Muscle of leg (tissue), 11 donors: ENCODE data around the gene FADS6. TPM values are rescaled to one million over a fixed set of nuclear protein-coding genes. Genes with fewer than 3 reads are reported as not detected.
"Not testable (repeated sequence)": the region's sequence is repeated elsewhere in the genome, so short reads cannot be mapped to it uniquely, and the experiment has no call there.

Source experiments
- DNase-seq: peaks from one replicate; pipeline ENCODE4 v3.0.0; 2013
- H3K27ac ChIP-seq: one replicate; pipeline ENCODE4 v1.5.1; 2013; ENCODE audit warnings: mild to moderate bottlenecking, low read length, control low read depth
- H3K27me3 ChIP-seq: one replicate; pipeline ENCODE4 v1.6.1; 2013; ENCODE audit warnings: low read length; ENCODE audit not compliant: control insufficient read depth, insufficient read depth
- H3K36me3 ChIP-seq: one replicate; pipeline ENCODE4 v1.6.1; 2013; ENCODE audit warnings: low read length; ENCODE audit not compliant: control insufficient read depth, insufficient read depth
- H3K4me1 ChIP-seq: one replicate; pipeline ENCODE4 v1.6.1; 2013; ENCODE audit warnings: low read length; ENCODE audit not compliant: control insufficient read depth, insufficient read depth
- H3K4me3 ChIP-seq: one replicate; pipeline ENCODE4 v1.5.1; 2013; ENCODE audit warnings: low read length, control low read depth
- H3K9me3 ChIP-seq: replicated peaks from 2 replicates; pipeline ENCODE4 v1.6.1; 2013; ENCODE audit warnings: low read depth, low read length; ENCODE audit not compliant: control insufficient read depth
- WGBS: methylation state at CpG from one replicate; pipeline ENCODE4 v1.1.5; 2013; ENCODE audit warnings: missing lambda C conversion rate; ENCODE audit not compliant: insufficient coverage; 5-methylcytosine and 5-hydroxymethylcytosine counted together
- polyA plus RNA-seq, 8 donors: library from polyadenylated mRNA; unstranded; fragments of 120-200 nt; gene quantifications; one replicate each; pipeline versions ENCODE4 v1.2.1 to v1.2.3, GENCODE V29; 2013; ENCODE audit warnings: inconsistent platforms in 1 of 8, low replicate concordance in 1 of 8; ENCODE audit not compliant: insufficient read length in 8 of 8, insufficient read depth in 1 of 8
- total RNA-seq: library from RNA; stranded (reverse); fragments of 120-200 nt; gene quantifications from one replicate; pipeline ENCODE4 v1.2.4, GENCODE V29; 2013

The FADS6 gene
- total and polyA plus RNA-seq, 9 donors = 0.07 to 0.56 (median 0.09) TPM; not detected in 4

GRCh38 chr17:74920642-74921025 is 27.2 kb upstream of the FADS6 start:
- 34% methylated on average over 2 of the region's 6 CpGs for WGBS
- H3K4me1 ChIP-seq = peaks cover 22% of the 10 kb centered on the region
- no peaks in the 10 kb centered on the region for H3K9me3 ChIP-seq
- DNase-seq = no peak
- no peak overlapping the region for H3K4me3 ChIP-seq
- no peak overlapping the region for H3K27ac ChIP-seq
- no peaks in the 10 kb centered on the region for H3K36me3 ChIP-seq
- H3K27me3 ChIP-seq = peaks cover 71% of the 10 kb centered on the region

GRCh38 chr17:74920306-74920620 is 26.8 kb upstream of the FADS6 start:
- H3K27ac ChIP-seq = no peak overlapping the region
- 80% methylated on average over 26 of the region's 27 CpGs for WGBS
- H3K9me3 ChIP-seq = no peaks in the 10 kb centered on the region
- no peak overlapping the region for H3K4me3 ChIP-seq
- H3K27me3 ChIP-seq = peaks cover 67% of the 10 kb centered on the region
- H3K36me3 ChIP-seq = no peaks in the 10 kb centered on the region
- H3K4me1 ChIP-seq = peaks cover 22% of the 10 kb centered on the region
- no peak for DNase-seq

GRCh38 chr17:74919440-74920305 is 26.2 kb upstream of the FADS6 start:
- no peaks in the 10 kb centered on the region for H3K9me3 ChIP-seq
- H3K27ac ChIP-seq = no peak overlapping the region
- H3K4me1 ChIP-seq = peaks cover 22% of the 10 kb centered on the region
- no peak for DNase-seq
- H3K4me3 ChIP-seq = no peak overlapping the region
- 56% methylated on average over 65 of the region's 67 CpGs for WGBS
- H3K36me3 ChIP-seq = no peaks in the 10 kb centered on the region
- peaks cover 65% of the 10 kb centered on the region for H3K27me3 ChIP-seq

GRCh38 chr17:74918906-74919305 is 25.5 kb upstream of the FADS6 start:
- no peak overlapping the region for H3K27ac ChIP-seq
- WGBS = no CpG with 5 or more reads among the region's 5 CpGs
- no peaks in the 10 kb centered on the region for H3K36me3 ChIP-seq
- no peaks in the 10 kb centered on the region for H3K9me3 ChIP-seq
- no peak overlapping the region for H3K4me3 ChIP-seq
- peaks cover 57% of the 10 kb centered on the region for H3K27me3 ChIP-seq
- peaks cover 19% of the 10 kb centered on the region for H3K4me1 ChIP-seq
- DNase-seq = no peak

- Histone ChIP-seq H3K36me3 (no peaks in the 10 kb centered on the region), H3K27ac (no peak overlapping the region), H3K4me1 (peaks cover 6% of the 10 kb centered on the region), H3K27me3 (peaks cover 42% of the 10 kb centered on the region), H3K9me3 (no peaks in the 10 kb centered on the region), H3K4me3 (no peak overlapping the region)
- DNase-seq = no peak
- WGBS = 60% methylated on average over 2 of the region's 10 CpGs
These were observed 24.0 kb upstream of the FADS6 start for GRCh38 chr17:74917430-74917829.

- WGBS = 92% methylated on average over 11 of the region's 11 CpGs
- no peak for DNase-seq
- Histone ChIP-seq H3K4me3 (no peak overlapping the region), H3K4me1 (peaks cover 3% of the 10 kb centered on the region), H3K36me3 (no peaks in the 10 kb centered on the region), H3K9me3 (no peaks in the 10 kb centered on the region), H3K27me3 (peaks cover 37% of the 10 kb centered on the region), H3K27ac (no peak overlapping the region)
These were observed 23.4 kb upstream of the FADS6 start for GRCh38 chr17:74916851-74917199.

GRCh38 chr17:74916136-74916850 is 22.9 kb upstream of the FADS6 start:
- Histone ChIP-seq H3K36me3 (no peaks in the 10 kb centered on the region), H3K4me1 (peaks cover 3% of the 10 kb centered on the region), H3K4me3 (no peak overlapping the region), H3K9me3 (no peaks in the 10 kb centered on the region), H3K27me3 (peaks cover 31% of the 10 kb centered on the region), H3K27ac (no peak overlapping the region)
- no peak for DNase-seq
- 68% methylated on average over 11 of the region's 13 CpGs for WGBS

- H3K27ac ChIP-seq, DNase-seq, H3K27me3 ChIP-seq, H3K4me1 ChIP-seq, H3K36me3 ChIP-seq, H3K4me3 ChIP-seq, H3K9me3 ChIP-seq: not testable (repeated sequence)
- WGBS = 40% methylated on average over 2 of the region's 8 CpGs
These were observed 18.0 kb upstream of the FADS6 start for GRCh38 chr17:74911423-74911822.

GRCh38 chr17:74909097-74909496 is 15.7 kb upstream of the FADS6 start:
- 68% methylated on average over 4 of the region's 4 CpGs for WGBS
- not testable (repeated sequence) for H3K4me3 ChIP-seq

GRCh38 chr17:74907012-74907411 is 13.6 kb upstream of the FADS6 start:
- H3K4me3 ChIP-seq = no peak overlapping the region
- no peak for DNase-seq

More at GRCh38 chr17:74909097-74909496, 15.7 kb upstream of the FADS6 start:
- H3K4me1 ChIP-seq, H3K9me3 ChIP-seq, DNase-seq, H3K27me3 ChIP-seq, H3K27ac ChIP-seq, H3K36me3 ChIP-seq: not testable (repeated sequence)

More at GRCh38 chr17:74907012-74907411, 13.6 kb upstream of the FADS6 start:
- Histone ChIP-seq H3K27ac (no peak overlapping the region), H3K36me3 (no peaks in the 10 kb centered on the region), H3K27me3 (peaks cover 19% of the 10 kb centered on the region), H3K9me3 (no peaks in the 10 kb centered on the region), H3K4me1 (no peaks in the 10 kb centered on the region)
- 94% methylated on average over 32 of the region's 34 CpGs for WGBS
